ENCODE data around the gene ACSBG1.

ACSBG1 gene

GRCh38 chr15:78201281-78202190 is 32.8 kb downstream of the ACSBG1 start:
- DNase-seq = no peak

- DNase-seq = no peak
Observed at GRCh38 chr15:78200276-78200930, 34.0 kb downstream of the ACSBG1 start.

- no peak for DNase-seq
Observed at GRCh38 chr15:78197632-78198031, 36.7 kb downstream of the ACSBG1 start.

GRCh38 chr15:78195735-78196201 is 38.6 kb downstream of the ACSBG1 start:
- DNase-seq = peak; percentile 23 to 67 (median 34)

GRCh38 chr15:78194568-78194925 is 39.8 kb downstream of the ACSBG1 start:
- DNase-seq = no peak

GRCh38 chr15:78193731-78194567 is 40.4 kb downstream of the ACSBG1 start:
- DNase-seq = no peak

- DNase-seq = no peak
Observed at GRCh38 chr15:78192826-78193594, 41.4 kb downstream of the ACSBG1 start.

- DNase-seq = no peak
Observed at GRCh38 chr15:78182821-78183220, 51.5 kb downstream of the ACSBG1 start.

- no peak for DNase-seq
Observed at GRCh38 chr15:78182336-78182700, 52.0 kb downstream of the ACSBG1 start.

- no peak for DNase-seq
Observed at GRCh38 chr15:78179906-78180305, 54.5 kb downstream of the ACSBG1 start.

GRCh38 chr15:78179286-78179840 is 55.0 kb downstream of the ACSBG1 start:
- no peak for DNase-seq

- no peak for DNase-seq
Observed at GRCh38 chr15:78178064-78178463, 56.3 kb downstream of the ACSBG1 start.

GRCh38 chr15:78177447-78177873 is 56.9 kb downstream of the ACSBG1 start:
- peak in 1 of 6 experiments; percentile 8 for DNase-seq

GRCh38 chr15:78175330-78175729 is 59.0 kb downstream of the ACSBG1 start:
- no peak for DNase-seq

- no peak for DNase-seq
Observed at GRCh38 chr15:78174401-78174800, 60.0 kb downstream of the ACSBG1 start.

- DNase-seq = no peak
Observed at GRCh38 chr15:78171864-78172472, 62.4 kb downstream of the ACSBG1 start.

GRCh38 chr15:78170848-78171773 is 63.3 kb downstream of the ACSBG1 start:
- no peak for DNase-seq

- DNase-seq = no peak
Observed at GRCh38 chr15:78168608-78169007, 65.8 kb downstream of the ACSBG1 start.

GRCh38 chr15:78167227-78167888 is 67.0 kb downstream of the ACSBG1 start:
- peak in 3 of 6 experiments; percentile 25 to 49 (median 37) for DNase-seq

GRCh38 chr15:78164010-78164409 is 70.4 kb downstream of the ACSBG1 start:
- DNase-seq = no peak

All from stimulated activated naive CD4-positive, alpha-beta T cell (primary cell).